ENCODE data around the gene PPP1R37.

DNA sequence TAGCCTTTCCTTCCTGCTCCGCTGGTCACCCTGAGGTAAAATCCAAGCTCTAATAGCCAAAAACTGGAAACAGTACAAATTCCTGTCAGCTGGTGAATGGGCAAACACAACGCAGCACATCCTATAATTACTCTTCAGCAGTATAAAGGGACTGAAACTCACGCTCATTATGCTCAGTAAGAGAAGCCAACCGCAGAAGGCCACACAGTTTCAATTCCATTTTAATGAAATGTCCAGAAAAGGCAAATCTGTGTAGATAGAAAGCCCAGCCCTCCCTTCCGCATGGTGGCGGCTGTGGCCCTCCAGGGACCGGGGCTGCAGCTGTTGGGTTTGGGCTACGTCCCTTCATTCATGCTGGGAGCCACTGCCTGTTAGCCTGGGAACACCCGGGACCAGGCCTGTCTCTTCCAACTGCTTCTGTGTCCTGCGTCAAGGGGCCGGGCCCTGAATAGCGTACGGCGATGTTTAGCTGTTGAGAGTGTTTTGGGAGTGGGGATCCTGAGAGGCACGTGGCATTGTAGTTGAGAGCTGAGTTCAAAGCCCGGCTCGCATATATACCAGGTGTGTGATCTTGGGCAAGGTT, 44.3 kb downstream of the PPP1R37 start:
- TF ChIP-seq, protein P1, sequence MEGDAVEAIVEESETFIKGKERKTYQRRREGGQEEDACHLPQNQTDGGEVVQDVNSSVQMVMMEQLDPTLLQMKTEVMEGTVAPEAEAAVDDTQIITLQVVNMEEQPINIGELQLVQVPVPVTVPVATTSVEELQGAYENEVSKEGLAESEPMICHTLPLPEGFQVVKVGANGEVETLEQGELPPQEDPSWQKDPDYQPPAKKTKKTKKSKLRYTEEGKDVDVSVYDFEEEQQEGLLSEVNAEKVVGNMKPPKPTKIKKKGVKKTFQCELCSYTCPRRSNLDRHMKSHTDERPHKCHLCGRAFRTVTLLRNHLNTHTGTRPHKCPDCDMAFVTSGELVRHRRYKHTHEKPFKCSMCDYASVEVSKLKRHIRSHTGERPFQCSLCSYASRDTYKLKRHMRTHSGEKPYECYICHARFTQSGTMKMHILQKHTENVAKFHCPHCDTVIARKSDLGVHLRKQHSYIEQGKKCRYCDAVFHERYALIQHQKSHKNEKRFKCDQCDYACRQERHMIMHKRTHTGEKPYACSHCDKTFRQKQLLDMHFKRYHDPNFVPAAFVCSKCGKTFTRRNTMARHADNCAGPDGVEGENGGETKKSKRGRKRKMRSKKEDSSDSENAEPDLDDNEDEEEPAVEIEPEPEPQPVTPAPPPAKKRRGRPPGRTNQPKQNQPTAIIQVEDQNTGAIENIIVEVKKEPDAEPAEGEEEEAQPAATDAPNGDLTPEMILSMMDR (IDR thresholded peaks at IDR 0.05): no peak
- TF ChIP-seq POLR2AphosphoS5 (IDR thresholded peaks at IDR 0.05; ENCODE audit: low read depth, low read length) (no peak), SIN3A (IDR thresholded peaks at IDR 0.05; ENCODE audit: borderline replicate concordance, insufficient read depth, low read depth, low read length) (no peak)
- TF ChIP-seq, protein P2, sequence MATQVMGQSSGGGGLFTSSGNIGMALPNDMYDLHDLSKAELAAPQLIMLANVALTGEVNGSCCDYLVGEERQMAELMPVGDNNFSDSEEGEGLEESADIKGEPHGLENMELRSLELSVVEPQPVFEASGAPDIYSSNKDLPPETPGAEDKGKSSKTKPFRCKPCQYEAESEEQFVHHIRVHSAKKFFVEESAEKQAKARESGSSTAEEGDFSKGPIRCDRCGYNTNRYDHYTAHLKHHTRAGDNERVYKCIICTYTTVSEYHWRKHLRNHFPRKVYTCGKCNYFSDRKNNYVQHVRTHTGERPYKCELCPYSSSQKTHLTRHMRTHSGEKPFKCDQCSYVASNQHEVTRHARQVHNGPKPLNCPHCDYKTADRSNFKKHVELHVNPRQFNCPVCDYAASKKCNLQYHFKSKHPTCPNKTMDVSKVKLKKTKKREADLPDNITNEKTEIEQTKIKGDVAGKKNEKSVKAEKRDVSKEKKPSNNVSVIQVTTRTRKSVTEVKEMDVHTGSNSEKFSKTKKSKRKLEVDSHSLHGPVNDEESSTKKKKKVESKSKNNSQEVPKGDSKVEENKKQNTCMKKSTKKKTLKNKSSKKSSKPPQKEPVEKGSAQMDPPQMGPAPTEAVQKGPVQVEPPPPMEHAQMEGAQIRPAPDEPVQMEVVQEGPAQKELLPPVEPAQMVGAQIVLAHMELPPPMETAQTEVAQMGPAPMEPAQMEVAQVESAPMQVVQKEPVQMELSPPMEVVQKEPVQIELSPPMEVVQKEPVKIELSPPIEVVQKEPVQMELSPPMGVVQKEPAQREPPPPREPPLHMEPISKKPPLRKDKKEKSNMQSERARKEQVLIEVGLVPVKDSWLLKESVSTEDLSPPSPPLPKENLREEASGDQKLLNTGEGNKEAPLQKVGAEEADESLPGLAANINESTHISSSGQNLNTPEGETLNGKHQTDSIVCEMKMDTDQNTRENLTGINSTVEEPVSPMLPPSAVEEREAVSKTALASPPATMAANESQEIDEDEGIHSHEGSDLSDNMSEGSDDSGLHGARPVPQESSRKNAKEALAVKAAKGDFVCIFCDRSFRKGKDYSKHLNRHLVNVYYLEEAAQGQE (IDR thresholded peaks at IDR 0.05; ENCODE audit: insufficient read depth in 1 of 2, low read depth in 2 of 2, low read length in 1 of 2): no peak
